H1 (cell line): Measurements from ENCODE around the gene UBAP1L. TPM values are rescaled to one million over a fixed set of nuclear protein-coding genes. Genes with fewer than 3 reads are reported as not detected.

Experiments used
- CTCF ChIA-PET: fragments of 300-600 bp; sonication (Branson Sonifier 250); formaldehyde crosslinking; loops from one replicate; lab custom pipeline; 2021; ENCODE audit not compliant: partially characterized antibody; lab: Charles Lee
- POLR2A ChIA-PET: fragments of 300-600 bp; sonication (Branson Sonifier 250); formaldehyde crosslinking; loops from one replicate; lab custom pipeline; 2021; ENCODE audit warnings: inconsistent platforms; ENCODE audit not compliant: partially characterized antibody; lab: Charles Lee
- DNase-seq, 2 experiments: peaks; one replicate each; pipeline versions ENCODE4 v3.0.0 to v3.0.0-alpha.2; 2010 to 2022; ENCODE audit warnings: low spot score in 2 of 2, low read depth in 1 of 2, mixed read lengths in 1 of 2
- FAIRE-seq: peaks from 2 replicates; lab custom pipeline; 2011; peaks lifted over from hg19 to GRCh38; lab: Jason Lieb, UNC
- H2AFZ ChIP-seq: 2 replicates; pipeline ENCODE4 v1.8.1; 2012; ENCODE audit warnings: low read length, inconsistent platforms
- H2AK5ac ChIP-seq: 2 replicates; pipeline ENCODE4 v1.6.1; 2013; ENCODE audit warnings: low read depth, low read length
- H2BK120ac ChIP-seq: replicated peaks from 2 replicates; pipeline ENCODE3; 2013; ENCODE audit warnings: low read depth, low read length, inconsistent platforms
- H2BK12ac ChIP-seq: 2 replicates; pipeline ENCODE4 v1.6.1; 2013; ENCODE audit warnings: low read depth, low read length
- H2BK15ac ChIP-seq: 2 replicates; pipeline ENCODE4 v1.6.1; 2013; ENCODE audit warnings: low read length
- H2BK20ac ChIP-seq: 2 replicates; pipeline ENCODE4 v1.6.1; 2013; ENCODE audit warnings: low read length
- H2BK5ac ChIP-seq: 2 replicates; pipeline ENCODE4 v1.6.1; 2013; ENCODE audit warnings: low read depth, low read length
- H3K14ac ChIP-seq: 2 replicates; pipeline ENCODE4 v1.6.1; 2013; ENCODE audit warnings: inconsistent platforms; ENCODE audit not compliant: insufficient read length
- H3K18ac ChIP-seq: 2 replicates; pipeline ENCODE4 v1.6.1; 2013; ENCODE audit warnings: low read length; ENCODE audit errors: extremely low read depth
- H3K23ac ChIP-seq: 2 replicates; pipeline ENCODE4 v1.6.1; 2013; ENCODE audit warnings: inconsistent platforms; ENCODE audit not compliant: insufficient read length
- H3K23me2 ChIP-seq: 2 replicates; pipeline ENCODE4 v1.6.1; 2013; ENCODE audit warnings: low read depth, low read length
- H3K27ac ChIP-seq: 2 replicates; pipeline ENCODE4 v1.6.1; 2011; ENCODE audit warnings: low read depth, low read length, inconsistent platforms
- H3K27me3 ChIP-seq, 4 experiments: replicated peaks in 1 of 4; 1 replicate in 1 of 4; 2 replicates in 3 of 4; pipeline versions ENCODE4 v1.6.1 to v1.8.1; 2011 to 2013; ENCODE audit warnings: low read length in 3 of 4, mild to moderate bottlenecking in 3 of 4, inconsistent platforms in 2 of 4, mixed read lengths in 2 of 4, moderate library complexity in 1 of 4; ENCODE audit not compliant: control insufficient read depth in 3 of 4, insufficient read depth in 3 of 4; ENCODE audit errors: extremely low read depth in 1 of 4
- H3K36me3 ChIP-seq, 4 experiments: 2 replicates each; pipeline versions ENCODE4 v1.6.1 to v1.8.1; 2011 to 2013; ENCODE audit warnings: mild to moderate bottlenecking in 4 of 4, low read length in 3 of 4, moderate library complexity in 2 of 4, control low read depth in 1 of 4, inconsistent platforms in 1 of 4; ENCODE audit not compliant: insufficient read depth in 4 of 4, control insufficient read depth in 2 of 4
- H3K4ac ChIP-seq: replicated peaks from 2 replicates; pipeline ENCODE3; 2013; ENCODE audit warnings: low read length, low read depth, mixed read lengths, inconsistent platforms; ENCODE audit not compliant: insufficient read length
- H3K4me1 ChIP-seq, 4 experiments: replicated peaks in 1 of 4; 1 replicate in 1 of 4; 2 replicates in 3 of 4; pipeline versions ENCODE4 v1.6.1 to v1.8.1; 2011 to 2013; ENCODE audit warnings: low read length in 3 of 4, inconsistent platforms in 2 of 4, mixed read lengths in 1 of 4; ENCODE audit not compliant: insufficient read depth in 4 of 4, control insufficient read depth in 3 of 4
- H3K4me2 ChIP-seq, 2 experiments: 2 replicates each; pipeline versions ENCODE4 v1.6.1 to v1.8.1; 2011 to 2013; ENCODE audit warnings: low read depth in 2 of 2, low read length in 2 of 2, control low read depth in 1 of 2, inconsistent platforms in 1 of 2, mild to moderate bottlenecking in 1 of 2; ENCODE audit not compliant: insufficient read depth in 1 of 2
- H3K4me3 ChIP-seq, 4 experiments: fragments of 200-600, 300-600 bp in 1 of 4; sonication (generic), shearing (Covaris generic), sonication (Bioruptor Twin) in 1 of 4; 2 replicates each; pipeline versions ENCODE4 v1.5.1 to v1.8.1; 2011 to 2016; ENCODE audit warnings: low read length in 4 of 4, low read depth in 3 of 4, control low read depth in 2 of 4, inconsistent platforms in 2 of 4, mild to moderate bottlenecking in 2 of 4, mixed read lengths in 1 of 4, moderate library complexity in 1 of 4; ENCODE audit not compliant: insufficient read depth in 2 of 4; ENCODE audit errors: extremely low read depth in 1 of 4
- H3K56ac ChIP-seq: replicated peaks from 2 replicates; pipeline ENCODE3; 2013; ENCODE audit warnings: low read depth, mild to moderate bottlenecking, mixed read lengths, low read length, inconsistent platforms; ENCODE audit not compliant: insufficient read length
- H3K79me1 ChIP-seq: 2 replicates; pipeline ENCODE4 v1.6.1; 2013; ENCODE audit warnings: low read depth, low read length, control low read depth
- H3K79me2 ChIP-seq, 2 experiments: 2 replicates each; pipeline versions ENCODE4 v1.6.1 to v1.8.1; 2012 to 2013; ENCODE audit warnings: low read length in 2 of 2, mild to moderate bottlenecking in 2 of 2, inconsistent platforms in 1 of 2; ENCODE audit not compliant: insufficient read depth in 2 of 2, control insufficient read depth in 1 of 2
- H3K9ac ChIP-seq, 4 experiments: replicated peaks in 1 of 4; 1 replicate in 1 of 4; 2 replicates in 3 of 4; pipeline versions ENCODE4 v1.6.1 to v1.8.1; 2011 to 2013; ENCODE audit warnings: low read depth in 3 of 4, low read length in 3 of 4, control low read depth in 2 of 4, mild to moderate bottlenecking in 2 of 4, moderate library complexity in 2 of 4, inconsistent platforms in 1 of 4; ENCODE audit errors: extremely low read depth in 1 of 4
- H3K9me3 ChIP-seq, 2 experiments: 2 replicates each; pipeline versions ENCODE4 v1.6.1 to v1.8.1; 2012 to 2013; ENCODE audit warnings: mild to moderate bottlenecking in 2 of 2, moderate library complexity in 2 of 2, control low read depth in 1 of 2, inconsistent platforms in 1 of 2, low read depth in 1 of 2, low read length in 1 of 2, mixed read lengths in 1 of 2; ENCODE audit not compliant: insufficient read depth in 2 of 2
- H4K20me1 ChIP-seq, 2 experiments: replicated peaks in 1 of 2; 2 replicates each; pipeline versions ENCODE3 to v1.8.1; 2011 to 2013; ENCODE audit warnings: inconsistent platforms in 2 of 2, low read length in 2 of 2, mild to moderate bottlenecking in 1 of 2; ENCODE audit not compliant: insufficient read depth in 2 of 2, control insufficient read depth in 1 of 2
- H4K5ac ChIP-seq: 2 replicates; pipeline ENCODE4 v1.6.1; 2013; ENCODE audit warnings: low read length, low read depth, mixed read lengths, inconsistent platforms; ENCODE audit not compliant: insufficient read length
- H4K8ac ChIP-seq: 2 replicates; pipeline ENCODE4 v1.8.0; 2013; ENCODE audit warnings: mild to moderate bottlenecking, moderate library complexity, low read length, inconsistent platforms; ENCODE audit not compliant: insufficient read depth; ENCODE audit errors: extremely low read depth
- H4K91ac ChIP-seq: replicated peaks from 2 replicates; pipeline ENCODE3; 2013; ENCODE audit warnings: low read length, mixed read lengths, inconsistent platforms; ENCODE audit not compliant: insufficient read length
- CBX5 ChIP-seq: fragments of 300-800, 300-1000 bp; sonication (generic); IDR thresholded peaks from 2 replicates; pipeline ENCODE4 v1.7.1; 2016; ENCODE audit warnings: antibody characterized with exemption, low read length, low read depth
- EP300 ChIP-seq, 2 experiments: IDR thresholded peaks; 1 replicate in 1 of 2; 2 replicates in 1 of 2; pipeline ENCODE4 v1.6.1; 2011 to 2012; ENCODE audit warnings: low read depth in 2 of 2, low read length in 2 of 2, mild to moderate bottlenecking in 2 of 2, borderline replicate concordance in 1 of 2, inconsistent platforms in 1 of 2, moderate library complexity in 1 of 2
- EZH2 ChIP-seq: fragments of 200-600 bp; sonication (generic); IDR thresholded peaks from 2 replicates; pipeline ENCODE4 v1.7.1; 2012; ENCODE audit warnings: low read depth, mild to moderate bottlenecking, moderate library complexity, low read length, inconsistent platforms; ENCODE audit not compliant: severe bottlenecking
- HDAC2 ChIP-seq, 2 experiments: fragments of 300-600 bp in 1 of 2; sonication (generic) in 1 of 2; IDR thresholded peaks; 2 replicates each; pipeline ENCODE4 v1.6.1; 2011 to 2012; ENCODE audit warnings: low read depth in 2 of 2, low read length in 2 of 2, mild to moderate bottlenecking in 2 of 2, moderate library complexity in 2 of 2, borderline replicate concordance in 1 of 2, inconsistent platforms in 1 of 2
- JUND ChIP-seq: IDR thresholded peaks from 2 replicates; pipeline ENCODE4 v1.6.1; 2011; ENCODE audit warnings: mild to moderate bottlenecking, improper control_type of control experiment, low read length
- NANOG ChIP-seq: IDR thresholded peaks from 2 replicates; pipeline ENCODE4 v1.6.1; 2011; ENCODE audit warnings: low read length, low read depth, mild to moderate bottlenecking, inconsistent platforms; ENCODE audit not compliant: insufficient read depth, poor library complexity, severe bottlenecking
- RBBP5 ChIP-seq: IDR thresholded peaks from 2 replicates; pipeline ENCODE4 v1.7.1; 2012; ENCODE audit warnings: low read depth, mild to moderate bottlenecking, inconsistent platforms, low read length, moderate library complexity, borderline replicate concordance
- RFX5 ChIP-seq: IDR thresholded peaks from 2 replicates; pipeline ENCODE4 v1.6.1; 2011; ENCODE audit warnings: low read depth, low read length, improper control_type of control experiment, borderline replicate concordance
- SP4 ChIP-seq: IDR thresholded peaks from 2 replicates; pipeline ENCODE4 v1.6.1; 2012; ENCODE audit warnings: low read length, inconsistent platforms
- TAF7 ChIP-seq: optimal IDR thresholded peaks from 2 replicates; pipeline ENCODE3; 2011; ENCODE audit warnings: low read depth, mild to moderate bottlenecking, inconsistent platforms, low read length, moderate library complexity, borderline replicate concordance
- TEAD4 ChIP-seq: IDR thresholded peaks from 2 replicates; pipeline ENCODE4 v1.6.1; 2012; ENCODE audit warnings: low read depth, low read length, inconsistent platforms, mixed read lengths
- ZNF274 ChIP-seq: IDR thresholded peaks from 2 replicates; pipeline ENCODE4 v1.7.0; 2012; ENCODE audit warnings: low read length, borderline replicate concordance; ENCODE audit errors: extremely low read depth
- WGBS, 2 experiments: shearing (Covaris generic) in 1 of 2; methylation state at CpG; one replicate each; pipeline versions ENCODE4 v1.1.6 to v1.1.7; 2013 to 2015; ENCODE audit warnings: low lambda C conversion rate in 2 of 2, mixed read lengths in 2 of 2, inconsistent platforms in 1 of 2, low coverage in 1 of 2, missing lambda C conversion rate in 1 of 2; ENCODE audit not compliant: insufficient replicate concordance in 2 of 2, insufficient coverage in 1 of 2, insufficient read length in 1 of 2; ENCODE audit errors: extremely low coverage in 1 of 2, missing lambda C conversion rate in 1 of 2; 5-methylcytosine and 5-hydroxymethylcytosine counted together
- polyA plus RNA-seq, 7 experiments: library from polyadenylated mRNA; depleted of rRNA in 3 of 7; stranded (reverse) in 5 of 7; unstranded in 2 of 7; fragments of >200 nt in 5 of 7; fragments of 200-250 nt in 2 of 7; gene quantifications; 1 replicate in 5 of 7; 2 replicates in 1 of 7; 4 replicates in 1 of 7; pipeline versions ENCODE4 v1.2.1 to v1.2.3, GENCODE V29; 2011 to 2013; ENCODE audit warnings: missing spikeins in 2 of 7, mixed read lengths in 2 of 7
- total RNA-seq: library from RNA; stranded (reverse); fragmentation: NEBNext Ultra II Directional; extraction: Animal tissue kit (Norgen Biotek cat#: 25700); gene quantifications from 2 replicates; pipeline ENCODE4 v1.2.1, GENCODE V29; 2021

The UBAP1L gene
- total and polyA plus RNA-seq, 2 of the 8 experiments (the other 6 are each of a cell fraction or from before 2014, with no cell fraction given), result 0.67 to 1.7 TPM

DNA sequence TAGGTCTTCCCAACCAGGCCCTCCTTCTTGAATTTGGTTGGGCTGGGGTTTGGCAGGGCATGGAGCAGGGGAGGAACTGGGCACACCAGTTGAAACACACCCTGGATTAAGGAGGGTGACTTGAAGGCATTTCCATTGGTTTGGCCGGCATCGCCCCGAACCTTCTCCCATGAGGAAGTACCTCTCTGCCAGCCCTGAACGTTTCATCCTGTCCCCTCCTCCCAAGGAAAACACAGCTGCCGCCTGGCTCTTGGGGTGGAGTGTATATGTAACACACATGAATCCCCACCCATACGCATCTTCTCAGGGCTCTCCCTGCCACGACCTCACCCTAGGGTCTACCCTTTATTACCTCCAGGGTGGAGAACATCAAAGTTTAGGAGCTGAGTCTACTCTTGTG, 14.6 kb downstream of the UBAP1L start:
- no peak overlapping the region for H3K14ac ChIP-seq
- no peaks in the 10 kb centered on the region for H3K36me3 ChIP-seq
- H3K79me2 ChIP-seq, result no peaks in the 10 kb centered on the region
- H3K27ac ChIP-seq, result no peak overlapping the region
- ChIA-PET CTCF (interaction anchor here (1.5 to 9.6 kb wide), 13 partner anchors 8 to 139 kb away, joined by 3 to 259 read pairs (median 15); partner anchors contain the start of genes KBTBD13, RASL12 and UBAP1L), POLR2A (interaction anchor here (0.9 to 2.0 kb wide), 3 partner anchors 12 to 17 kb away, joined by 3 to 10 read pairs (median 9); no protein-coding TSS in a partner anchor)
- no peak overlapping the region for H2BK12ac ChIP-seq
- no peak overlapping the region for H4K8ac ChIP-seq
- peaks cover 0 to 11% (median 5%) of the 10 kb centered on the region in 4 experiments; a peak in 3 of 7 replicates for H3K27me3 ChIP-seq
- H3K4me1 ChIP-seq, result peaks cover 0 to 2% (median 0%) of the 10 kb centered on the region in 4 experiments; a peak in 2 of 7 replicates
- no peak overlapping the region for H3K23ac ChIP-seq
- H2BK120ac ChIP-seq, result no peak overlapping the region
- peaks cover 5% of the 10 kb centered on the region; the same call in 1 of the 2 replicates for H3K23me2 ChIP-seq
- H4K20me1 ChIP-seq, result no peaks in the 10 kb centered on the region
- TF ChIP-seq NANOG (no peak), RFX5 (no peak), TEAD4 (no peak), EZH2 (no peak), CBX5 (no peak), EP300 (IDR thresholded peaks at IDR 0.05; ENCODE audit: borderline replicate concordance in 1 of 2, low read depth in 2 of 2, low read length in 2 of 2) (no peak), HDAC2 (IDR thresholded peaks at IDR 0.05; ENCODE audit: borderline replicate concordance in 1 of 2, low read depth in 2 of 2, low read length in 2 of 2) (no peak), TAF7 (no peak), ZNF274 (no peak), SP4 (no peak), RBBP5 (no peak), JUND (no peak)
- TF ChIP-seq, all 59 proteins: peak for 0
- no peak overlapping the region for H3K4me3 ChIP-seq
- H2BK20ac ChIP-seq, result no peak overlapping the region
- DNase-seq, result no peak
- H3K18ac ChIP-seq, result no peak overlapping the region
- no peak overlapping the region for H3K4ac ChIP-seq
- H3K9ac ChIP-seq, result no peak overlapping the region
- FAIRE-seq, result no peak
- WGBS, 2 experiments, result 88% methylated on average over 7 of the region's 7 CpGs; no CpG with 5 or more reads in 1 of the 2 experiments
- H2AK5ac ChIP-seq, result no peak overlapping the region
- no peak overlapping the region for H3K56ac ChIP-seq
- no peaks in the 10 kb centered on the region for H3K79me1 ChIP-seq
- no peak overlapping the region for H2BK15ac ChIP-seq
- H3K9me3 ChIP-seq, result no peaks in the 10 kb centered on the region
- no peak overlapping the region for H3K4me2 ChIP-seq
- no peak overlapping the region for H2AFZ ChIP-seq
- H2BK5ac ChIP-seq, result no peak overlapping the region
- no peak overlapping the region for H4K91ac ChIP-seq
- H4K5ac ChIP-seq, result no peak overlapping the region
